Measurements from ENCODE around the gene PDCD2L.

GRCh38 chr19:34409189-34410164, 5.3 kb downstream of the PDCD2L start:
- TF ChIP-seq CTCF (IDR thresholded peaks at IDR 0.05) = no peak
- no peak for TF ChIP-seq POLR2A (IDR thresholded peaks at IDR 0.05)
- TF ChIP-seq POLR2AphosphoS5 (IDR thresholded peaks at IDR 0.05) = no peak
